GM21381 (cell line): ENCODE measurements around the gene WDR27.
"Not testable (repeated sequence)": the region's sequence is repeated elsewhere in the genome, so short reads cannot be mapped to it uniquely, and the experiment has no call there.

Experiments
- ATAC-seq: cut with Tn5 transposase; IDR thresholded peaks from one replicate; pipeline ENCODE4 v1.9.1; 2021; ENCODE audit warnings: mild to moderate bottlenecking, moderate library complexity; ENCODE audit not compliant: unreplicated experiment

The WDR27 gene

DNA sequence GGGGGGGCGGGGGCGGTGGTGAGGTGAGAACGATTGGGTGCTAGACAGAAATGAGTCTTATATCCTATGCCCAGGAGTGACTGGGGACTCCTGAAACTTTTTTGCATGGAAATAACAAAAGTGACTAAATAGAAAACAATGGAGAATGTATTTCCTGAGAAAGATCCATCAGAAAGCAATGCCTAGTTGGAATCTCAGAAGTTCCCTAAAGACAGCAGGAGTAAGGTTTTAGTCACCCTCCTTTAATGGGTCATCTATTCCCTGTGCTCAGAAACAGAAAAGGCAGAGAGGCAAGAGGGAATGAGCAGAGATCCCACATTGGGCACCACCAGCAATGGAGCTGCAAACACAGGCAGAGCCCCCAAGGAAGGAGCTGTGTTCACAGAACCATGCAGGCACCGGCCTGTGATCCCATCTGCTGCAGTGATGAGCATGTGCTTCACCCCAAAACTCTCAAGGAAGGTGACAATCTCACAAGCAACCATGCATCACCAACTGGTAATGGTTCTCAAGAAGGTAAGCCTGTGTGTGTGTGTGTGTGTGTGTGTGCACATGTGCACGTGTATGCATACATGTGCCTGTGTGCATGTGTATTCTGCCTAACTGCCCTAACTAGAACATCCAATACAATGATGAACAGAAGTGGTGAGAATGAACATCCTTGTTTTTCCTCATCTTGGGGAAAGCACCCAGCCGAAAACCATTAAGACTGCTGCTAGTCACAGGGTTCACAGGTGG is 168.4 kb downstream of the WDR27 start:
- ATAC-seq: no peak

DNA sequence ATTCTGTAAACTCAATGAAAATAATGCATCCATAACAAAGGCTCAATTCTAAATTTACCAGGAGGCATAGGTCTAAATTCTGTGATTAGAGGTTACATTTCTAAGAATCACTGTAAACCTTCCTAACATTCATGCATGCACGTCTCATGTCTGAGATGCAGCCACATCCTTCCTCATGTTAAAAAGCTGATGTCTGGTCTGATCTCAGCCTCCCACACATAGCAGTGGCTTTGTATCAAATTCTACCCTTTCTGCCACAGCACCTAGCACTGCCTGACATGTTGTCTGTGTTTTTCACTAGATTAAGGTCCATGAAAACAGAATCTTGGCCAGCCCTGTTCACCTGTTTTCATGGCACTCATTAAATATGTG is 171.1 kb downstream of the WDR27 start:
- ATAC-seq: no peak

DNA sequence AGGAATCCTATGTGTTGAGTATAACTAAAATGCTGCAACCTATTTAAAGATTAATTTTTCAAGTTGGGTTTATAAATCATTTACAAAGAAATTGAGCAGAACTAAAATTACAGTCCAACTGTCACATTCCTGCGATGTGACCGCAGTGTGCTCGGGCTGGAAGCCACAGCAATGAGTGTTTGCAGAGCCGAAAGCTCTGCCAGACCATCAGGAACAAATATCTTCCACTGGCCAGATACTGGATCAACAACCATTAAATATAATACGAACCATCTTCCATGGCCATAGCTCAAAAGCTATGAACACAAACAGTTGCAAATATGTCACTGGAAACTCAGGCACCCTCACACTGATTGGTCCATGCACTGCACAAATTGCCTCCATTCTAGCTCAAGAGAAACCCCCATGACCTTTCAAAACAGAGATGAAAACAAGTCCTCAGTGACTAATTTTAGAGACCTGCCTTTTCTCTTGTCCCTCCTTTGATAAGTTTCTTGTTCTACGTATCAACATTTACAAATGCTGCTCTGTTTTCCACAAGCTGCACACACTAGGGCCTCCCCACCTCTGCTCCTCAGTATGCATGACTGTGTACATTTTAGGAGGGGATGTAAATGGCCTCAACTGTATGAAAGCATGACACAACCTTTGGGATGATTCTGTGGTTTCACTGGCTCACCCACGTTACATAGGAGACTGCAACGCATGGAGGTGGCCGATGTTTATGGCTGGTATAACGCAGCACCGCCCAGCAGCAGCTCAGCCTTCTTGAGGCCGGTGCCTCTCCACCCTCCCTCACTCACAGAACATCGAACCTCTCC is 171.7 kb downstream of the WDR27 start:
- no peak for ATAC-seq

DNA sequence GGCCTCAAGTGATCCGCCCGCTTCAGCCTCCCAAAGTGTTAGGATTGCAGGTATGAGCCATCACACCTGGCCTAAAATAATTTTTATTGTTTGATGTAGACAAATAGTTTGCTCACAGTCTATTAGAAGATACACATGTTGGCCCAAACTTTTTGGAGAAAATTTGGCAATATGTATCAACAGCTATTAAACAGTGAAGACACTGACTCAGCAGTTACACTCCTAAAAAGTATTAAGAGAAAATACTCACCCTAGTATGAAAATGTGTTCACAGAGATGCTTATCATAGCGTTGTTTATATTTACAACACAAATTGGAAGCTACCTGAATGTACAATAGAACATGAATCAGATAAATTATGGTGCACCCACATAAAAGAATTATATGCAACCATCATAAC is 173.1 kb downstream of the WDR27 start:
- ATAC-seq: no peak

DNA sequence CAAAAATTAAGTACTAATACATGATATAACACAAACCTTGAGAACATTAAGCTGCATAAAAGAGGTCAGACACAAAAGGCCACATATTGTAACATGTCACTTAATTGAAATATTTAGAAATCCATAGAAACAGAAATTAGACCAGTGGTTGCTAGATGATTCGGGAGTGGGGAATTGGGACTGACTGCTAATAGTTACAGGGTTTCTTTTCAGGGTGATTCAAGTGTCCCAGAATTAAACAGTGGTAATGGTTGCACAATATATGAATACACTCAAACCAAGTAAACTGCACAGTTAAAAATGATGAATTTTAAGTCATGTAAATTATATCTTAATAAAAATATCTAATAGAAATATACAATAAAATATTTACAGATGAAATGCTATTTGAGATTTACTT is 174.5 kb downstream of the WDR27 start:
- ATAC-seq: no peak

DNA sequence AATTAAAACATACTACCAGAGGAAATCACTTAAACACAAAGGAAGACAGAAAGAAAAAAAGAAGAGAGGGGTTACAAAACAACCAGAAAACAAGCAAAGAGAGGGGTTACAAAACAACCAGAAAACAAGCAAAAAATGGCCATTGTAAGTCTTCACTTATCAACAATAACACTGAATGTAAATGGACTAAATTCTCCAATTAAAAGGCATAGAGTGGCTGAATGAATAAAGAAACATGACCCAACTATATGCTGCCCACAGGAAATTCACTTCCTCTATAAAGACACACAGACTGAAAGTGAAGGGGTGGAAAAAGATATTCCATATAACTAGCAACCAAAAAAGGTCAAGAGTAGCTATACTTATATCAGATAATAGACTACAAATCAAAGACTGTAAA is 180.0 kb downstream of the WDR27 start:
- ATAC-seq: no peak

DNA sequence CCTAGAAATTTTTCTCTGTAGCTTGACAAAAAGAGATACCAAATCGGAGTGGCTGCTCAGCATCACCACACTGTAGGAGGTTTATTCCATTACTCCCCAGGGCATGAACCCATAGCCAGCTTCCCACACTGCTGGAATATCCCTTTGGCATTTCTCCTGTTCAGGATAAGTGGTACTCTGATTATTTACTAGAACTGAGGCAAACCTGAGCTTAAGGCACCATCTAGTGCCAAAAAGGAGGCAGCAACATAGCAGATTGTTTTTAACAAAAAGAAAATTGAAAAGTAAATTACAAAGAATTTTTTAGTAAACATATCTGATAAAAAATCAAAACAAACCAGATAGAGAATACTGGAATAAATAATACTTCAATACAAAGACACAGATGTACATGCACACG is 181.7 kb downstream of the WDR27 start:
- ATAC-seq: no peak

DNA sequence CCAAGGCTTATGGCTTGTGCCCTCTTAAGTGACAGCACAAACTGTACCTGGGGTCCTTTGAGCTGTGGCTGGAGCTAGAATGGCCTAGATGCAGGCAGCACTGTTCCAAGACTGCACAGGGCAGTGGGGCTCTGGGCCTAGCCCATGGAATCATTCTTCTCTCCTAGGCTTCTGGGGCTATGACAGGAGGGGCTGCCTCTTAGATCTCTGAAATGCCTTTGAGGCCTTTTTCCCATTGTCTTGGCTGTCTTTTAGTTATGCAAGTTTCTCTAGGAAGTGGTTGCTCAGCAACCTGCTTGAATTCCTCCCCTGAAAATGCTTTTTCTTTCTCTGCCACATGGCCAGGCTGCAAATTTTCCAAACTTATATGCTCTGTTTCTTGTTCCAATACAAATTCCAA is 183.4 kb downstream of the WDR27 start:
- ATAC-seq: no peak

DNA sequence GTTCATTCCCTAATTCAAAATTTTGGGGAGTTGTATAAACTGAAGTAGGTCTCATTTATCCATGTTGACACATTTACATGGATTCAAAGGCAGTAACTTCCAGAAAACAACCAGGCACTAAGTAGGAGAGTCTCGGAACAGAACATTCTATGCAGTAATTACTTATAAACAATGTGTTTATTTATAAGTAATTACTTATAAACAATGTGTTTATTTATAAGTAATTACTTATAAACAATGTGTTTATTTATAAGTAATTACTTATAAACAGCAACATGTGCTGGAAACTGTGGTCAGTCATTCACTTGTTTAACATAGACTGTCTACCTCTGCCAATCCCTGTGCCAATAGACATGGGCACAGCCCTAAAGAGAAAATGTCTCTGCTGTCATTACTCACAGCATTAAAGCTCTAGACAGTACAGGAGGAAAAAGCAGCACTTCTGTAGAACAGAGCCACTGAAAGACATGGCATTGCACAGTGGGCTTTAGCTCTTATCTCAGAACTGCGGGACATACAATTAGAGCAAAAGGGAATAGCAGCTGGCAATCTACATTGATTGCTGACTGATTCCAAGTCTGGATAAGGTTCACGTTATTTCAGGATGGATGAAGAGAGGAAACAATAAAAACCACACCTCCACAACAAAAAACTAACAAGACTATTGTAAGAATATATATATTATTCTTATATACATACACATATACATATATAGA is 188.2 kb downstream of the WDR27 start:
- no peak for ATAC-seq

DNA sequence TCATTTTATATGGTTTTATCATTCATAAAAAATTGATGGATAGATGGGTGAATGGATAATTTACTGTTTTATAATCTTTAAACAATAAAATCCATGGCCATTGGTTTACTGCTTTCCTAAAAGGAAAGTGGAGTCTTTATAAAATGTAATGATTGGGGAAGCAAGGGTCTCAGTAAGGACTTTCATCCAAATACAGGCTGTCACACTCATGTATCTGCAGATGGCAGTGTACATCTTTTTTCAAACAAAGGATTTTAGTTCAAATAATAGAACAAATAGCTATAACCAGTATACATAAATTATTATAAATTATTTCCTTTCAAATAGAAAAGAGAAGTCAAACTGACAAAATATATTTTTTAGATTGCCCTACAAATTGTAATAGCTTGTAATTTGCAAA is 190.0 kb downstream of the WDR27 start:
- not testable (repeated sequence) for ATAC-seq

DNA sequence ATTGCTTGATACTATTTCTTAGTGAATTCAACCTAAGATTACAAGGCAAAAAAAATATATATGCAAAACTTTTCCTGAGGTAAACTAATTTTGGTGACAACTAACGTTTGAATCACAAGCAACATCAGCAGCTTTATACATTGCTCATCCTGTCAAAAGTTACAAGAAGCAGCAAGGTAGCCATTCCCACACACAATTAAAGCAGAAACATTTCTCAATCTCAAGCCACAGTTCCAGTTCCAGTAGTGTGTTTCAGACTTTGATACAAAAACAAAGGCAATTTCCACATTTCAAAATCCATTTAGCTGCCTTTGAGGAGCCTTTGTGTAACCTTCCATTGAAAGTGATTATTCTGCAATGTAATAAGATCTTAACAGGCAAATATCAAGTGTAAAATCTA is 191.0 kb downstream of the WDR27 start:
- ATAC-seq: no peak

DNA sequence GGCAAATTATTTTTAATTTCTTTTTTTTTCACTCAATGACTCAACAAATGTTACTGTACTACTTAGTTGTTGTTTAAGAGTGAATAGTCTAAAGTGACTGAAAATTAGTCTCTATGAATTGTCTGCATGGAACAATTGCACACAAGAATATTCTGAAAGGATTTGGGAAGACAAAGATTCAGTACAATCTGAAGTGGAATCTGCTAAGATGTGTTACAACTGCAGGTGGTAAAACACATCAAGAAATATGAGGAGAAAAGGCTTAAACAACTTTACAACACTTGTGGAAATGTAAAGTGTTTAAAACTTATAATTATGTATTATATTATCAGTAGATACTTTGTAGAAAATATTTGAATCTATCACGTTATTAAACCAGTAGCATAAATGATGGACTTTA is 193.4 kb downstream of the WDR27 start:
- no peak for ATAC-seq

DNA sequence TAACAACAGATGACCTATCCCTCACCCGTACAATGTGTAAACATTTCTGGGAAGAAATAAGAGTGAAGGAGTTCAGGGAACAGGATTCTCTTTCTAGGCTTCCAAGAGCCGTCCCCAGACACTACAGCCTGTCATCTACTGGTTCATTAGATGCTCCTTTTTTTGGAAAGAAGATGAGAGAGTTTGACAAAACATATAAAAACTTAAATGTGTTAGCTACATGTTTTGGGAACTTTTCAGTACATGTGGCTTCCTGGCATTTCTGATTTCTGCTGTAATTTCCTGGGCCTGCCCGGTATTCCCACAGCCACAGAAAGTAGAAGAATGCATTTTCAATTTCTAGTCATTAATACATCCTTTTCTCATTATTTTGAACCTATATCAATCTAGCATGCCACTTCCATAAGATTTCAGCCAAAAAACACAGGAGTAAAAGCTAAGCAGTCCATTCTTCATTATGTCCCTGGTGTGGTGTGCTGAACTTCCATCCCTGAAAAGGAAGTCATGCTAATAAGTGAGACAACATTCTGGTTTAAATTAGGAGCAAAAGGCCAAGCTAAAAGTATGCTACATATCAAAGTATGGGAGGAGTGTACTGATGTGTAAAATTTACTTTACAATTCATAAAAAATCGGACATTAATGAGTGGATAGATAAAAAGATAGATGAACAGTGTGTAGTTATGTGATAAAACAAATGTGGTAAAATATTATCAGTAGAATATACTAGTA is 198.2 kb downstream of the WDR27 start:
- no peak for ATAC-seq

DNA sequence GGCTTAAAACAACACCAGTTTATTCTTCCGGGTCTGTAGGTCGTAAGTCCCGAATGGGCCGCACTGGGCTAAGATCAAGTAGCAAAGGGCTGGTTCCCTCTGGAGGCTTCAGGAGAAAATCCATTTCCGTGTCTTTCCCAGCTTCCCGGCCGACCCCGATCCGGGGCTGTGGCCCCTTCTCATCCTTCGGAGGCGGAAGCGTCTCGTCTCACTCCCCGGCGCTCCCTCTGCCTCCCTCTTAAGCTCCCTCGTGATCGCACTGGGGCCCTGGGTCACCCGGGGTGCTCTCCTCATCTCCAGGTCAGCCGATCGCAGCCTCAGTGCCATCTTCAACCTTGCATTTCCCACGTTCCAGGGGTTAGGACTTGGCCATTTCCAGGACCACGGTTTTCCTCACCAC is 199.4 kb downstream of the WDR27 start:
- no peak for ATAC-seq

DNA sequence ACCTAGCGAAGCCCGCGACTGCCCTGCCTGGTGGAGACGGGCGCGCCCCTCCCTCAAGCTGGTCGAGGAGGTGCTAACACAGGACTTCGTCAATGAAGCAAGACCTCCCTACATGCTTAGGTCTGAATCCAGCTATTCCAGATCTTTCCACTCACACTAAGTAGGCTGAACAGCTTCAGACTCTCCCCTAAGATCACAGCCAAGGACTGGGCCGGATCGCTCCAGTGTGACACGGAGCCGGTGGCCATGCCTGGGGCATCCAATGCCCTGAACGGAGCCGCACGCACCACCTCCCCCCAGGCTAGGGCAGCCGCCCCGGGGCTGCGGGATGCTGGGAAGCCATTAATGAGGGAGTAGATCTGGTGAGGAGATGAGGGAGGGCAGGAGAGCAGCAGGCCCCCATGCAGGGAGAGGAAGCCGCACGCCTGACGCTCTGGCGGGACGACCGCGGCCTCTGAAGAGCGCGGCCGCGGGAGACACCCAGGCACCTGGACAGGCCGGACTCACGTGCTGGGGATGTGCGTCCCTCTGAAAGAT is 200.0 kb downstream of the WDR27 start:
- ATAC-seq: no peak

DNA sequence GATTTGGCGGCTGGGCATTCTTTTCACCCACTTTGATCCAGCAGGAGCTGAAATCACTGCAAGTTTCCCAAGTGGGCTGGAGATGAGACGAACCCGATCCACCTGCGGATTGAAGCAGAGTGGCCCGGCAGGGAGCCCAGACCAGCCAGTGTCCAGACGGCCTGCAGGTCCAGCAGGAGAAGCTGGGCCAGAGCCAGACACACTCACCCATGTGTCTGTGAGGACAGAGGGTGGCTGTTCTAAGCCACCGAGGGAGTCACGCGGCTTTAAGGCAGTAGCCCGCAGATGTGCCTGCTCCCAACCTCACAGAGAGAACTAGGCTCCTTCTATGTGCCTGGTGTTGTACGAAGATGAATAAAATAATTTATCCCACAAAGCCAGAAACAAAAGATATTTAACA is 200.7 kb downstream of the WDR27 start:
- ATAC-seq: no peak

DNA sequence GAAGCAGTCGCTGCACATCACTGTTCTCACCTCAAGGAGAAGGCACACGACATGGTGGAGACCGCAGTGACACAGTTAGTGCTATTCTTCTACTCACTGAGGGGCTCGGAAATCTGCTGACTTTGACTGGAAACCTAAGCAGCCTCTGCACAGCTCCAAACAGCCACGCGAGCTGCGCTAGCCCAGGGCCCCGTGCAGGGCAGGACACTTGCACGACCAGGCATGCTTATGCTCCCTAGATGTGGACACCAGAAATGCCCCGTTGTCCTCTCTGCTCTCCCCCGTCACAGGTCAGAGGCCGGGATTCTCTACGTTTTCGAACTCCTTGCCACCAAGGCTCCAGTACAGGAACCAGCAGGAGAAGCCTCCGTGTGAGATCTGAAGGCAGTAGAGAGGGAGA is 201.1 kb downstream of the WDR27 start:
- ATAC-seq: no peak

DNA sequence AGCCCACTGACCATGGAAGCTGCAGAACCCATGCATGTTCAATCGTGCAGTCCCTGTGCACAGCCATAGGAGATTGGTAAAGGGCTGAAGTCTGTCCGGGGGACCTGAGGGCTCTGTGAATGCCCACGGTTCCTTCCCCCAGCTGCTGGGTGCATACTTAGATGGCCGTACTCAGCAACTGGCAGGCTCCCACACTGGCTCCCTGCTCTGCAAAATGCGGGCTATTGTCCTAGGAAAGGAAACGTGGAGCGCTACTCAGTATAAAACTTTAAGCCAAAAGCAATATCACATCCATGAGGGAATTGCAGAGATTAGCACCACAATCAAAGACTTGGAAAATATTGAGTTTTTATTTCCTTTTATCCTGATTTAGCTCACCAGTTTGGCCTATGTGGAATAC is 202.0 kb downstream of the WDR27 start:
- ATAC-seq: no peak

DNA sequence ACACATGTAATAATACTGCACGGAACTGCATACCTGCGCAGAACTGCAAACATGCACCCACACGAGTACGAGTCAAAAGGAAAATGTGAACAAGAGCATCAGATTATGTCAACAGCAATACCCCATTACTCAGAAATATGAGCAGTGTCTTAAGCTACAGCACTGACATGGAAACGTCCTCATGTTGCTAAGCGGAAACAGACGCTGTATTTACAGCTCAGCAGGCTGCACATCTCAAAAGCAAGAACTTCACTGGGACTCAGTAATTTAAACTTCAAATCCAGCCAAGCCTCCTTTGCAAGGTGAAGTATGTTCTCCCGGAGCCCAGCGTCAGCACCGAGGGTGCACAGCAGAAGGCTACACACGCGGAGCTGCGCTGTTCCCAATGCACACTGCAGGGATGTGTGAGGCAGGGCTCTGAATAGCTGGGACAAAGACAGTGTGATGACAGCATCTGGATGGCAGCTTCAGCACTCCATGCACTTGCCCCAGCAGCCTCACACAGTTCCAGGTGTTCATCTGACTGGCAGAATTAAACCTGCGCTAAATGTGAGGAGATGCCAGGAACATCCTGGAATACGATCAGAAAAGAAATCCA is 202.8 kb downstream of the WDR27 start:
- no peak for ATAC-seq

DNA sequence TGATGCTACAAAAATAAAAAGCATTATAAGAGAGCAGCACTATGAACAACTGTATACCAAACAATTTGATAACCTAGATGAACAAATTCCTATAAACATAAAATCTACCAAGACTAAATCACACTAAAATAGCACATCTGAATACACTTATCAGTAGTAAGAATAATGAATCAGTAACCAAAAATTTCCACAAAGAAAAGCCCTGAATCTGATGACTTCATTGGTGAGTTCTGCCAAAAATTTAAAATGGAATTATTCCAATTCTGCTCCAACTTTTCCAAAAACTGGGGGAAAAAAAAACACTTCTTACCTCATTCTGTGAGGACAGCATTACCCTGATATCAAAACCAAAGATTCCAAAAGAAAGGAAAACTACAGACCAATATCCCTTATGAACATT is 206.2 kb downstream of the WDR27 start:
- ATAC-seq: no peak

DNA sequence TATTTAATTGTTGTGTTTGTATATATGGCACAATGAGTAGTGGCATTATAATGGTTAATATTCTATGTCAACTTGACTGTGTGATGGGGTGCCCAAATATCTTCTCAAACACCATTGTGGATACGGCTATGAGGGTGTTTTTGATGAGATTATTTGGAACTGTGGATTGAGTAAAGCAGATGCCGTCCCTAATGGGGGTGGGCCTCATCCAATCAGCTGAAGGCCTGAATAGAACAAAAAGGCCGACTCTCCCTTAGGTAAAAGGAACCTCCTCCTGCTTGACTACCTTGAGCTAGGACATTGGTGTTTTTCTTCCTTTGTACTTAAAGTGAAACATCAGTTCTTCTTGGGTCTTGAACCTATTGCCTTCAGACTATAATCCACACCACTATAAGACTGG is 207.8 kb downstream of the WDR27 start:
- no peak for ATAC-seq
